Cardiac septum (tissue), 1 donor: ENCODE results near the gene PHF13. TPM values are rescaled to one million over a fixed set of nuclear protein-coding genes. Genes with fewer than 3 reads are reported as not detected.
"Not testable (repeated sequence)": the region's sequence is repeated elsewhere in the genome, so short reads cannot be mapped to it uniquely, and the experiment has no call there.

ENCODE experiments used
- DNase-seq: peaks from one replicate; pipeline ENCODE4 v3.0.0-alpha.2; 2020; ENCODE audit warnings: low spot score
- intact Hi-C: fragments of 100-400 bp; cut with DNase I; formaldehyde crosslinking; loops from one replicate; pipeline ENCODE4 v1.14.0; 2022
- total RNA-seq: library from RNA; stranded (reverse); fragmentation: NEBNext Ultra II Directional; extraction: Animal tissue kit (Norgen Biotek cat#: 25700); gene quantifications from one replicate; pipeline ENCODE4 v1.2.1, GENCODE V29; 2021
- donor health status: DM: no; HTN: no; CAD: no.

Gene PHF13
- total RNA-seq, 1 donor from 2014 or later = 9.3 TPM

DNA sequence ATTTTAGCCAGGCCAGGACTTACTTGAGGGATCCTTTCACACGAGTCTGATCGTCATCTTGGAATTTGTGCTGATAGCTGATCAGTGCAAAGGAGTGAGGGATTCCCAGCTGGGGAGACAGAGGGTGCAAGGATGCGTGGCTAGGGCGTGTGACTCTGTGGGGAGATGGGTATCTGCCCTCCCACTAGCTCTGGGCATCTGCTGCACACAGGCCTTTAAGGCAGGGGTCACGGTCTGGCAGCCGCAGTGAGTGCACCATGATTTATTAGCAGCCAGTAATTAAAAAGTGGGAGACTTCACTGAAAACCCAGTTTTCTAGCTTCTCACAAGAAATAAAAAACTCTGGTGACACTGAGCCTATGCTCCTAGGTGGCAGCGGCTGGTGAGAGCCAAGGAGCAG, 31.5 kb downstream of the PHF13 start:
- DNase-seq = no peak
- intact Hi-C loops = loop anchor here (5.0 kb wide), 1 partner anchor 158 kb away; no protein-coding TSS in a partner anchor

DNA sequence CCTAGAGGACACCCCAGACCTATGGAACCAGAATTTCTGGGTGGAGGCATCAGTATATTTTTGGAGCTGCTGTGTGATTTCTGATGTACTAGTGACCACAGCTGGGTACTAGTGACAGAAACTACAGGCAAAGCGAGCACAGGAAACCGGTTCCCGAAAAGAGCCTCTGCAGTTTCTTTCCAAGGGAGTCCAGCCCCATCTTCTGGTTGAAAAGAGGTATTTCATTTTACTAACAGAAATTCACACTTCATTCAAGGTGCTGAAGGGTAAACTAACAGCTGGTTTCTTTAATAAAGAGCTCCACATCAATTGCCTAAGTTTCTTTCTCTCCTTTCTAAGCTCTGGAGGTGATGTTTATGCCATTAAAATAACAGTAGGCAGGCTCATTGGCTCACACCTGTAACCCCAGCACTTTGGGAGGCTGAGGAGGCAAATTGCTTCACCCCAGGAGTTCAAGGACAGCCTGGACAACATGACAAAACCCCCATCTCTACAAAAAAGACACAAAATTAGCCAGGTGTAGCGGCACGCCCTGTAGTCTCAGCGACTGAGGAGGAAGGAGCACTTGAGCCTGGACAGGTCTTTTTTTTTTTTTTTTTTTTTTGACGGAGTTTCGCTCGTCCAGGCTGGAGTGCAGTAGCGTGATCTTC, 33.1 kb downstream of the PHF13 start:
- no peak for DNase-seq
- intact Hi-C loops = loop anchor here (5.0 kb wide), 1 partner anchor 159 kb away; no protein-coding TSS in a partner anchor

DNA sequence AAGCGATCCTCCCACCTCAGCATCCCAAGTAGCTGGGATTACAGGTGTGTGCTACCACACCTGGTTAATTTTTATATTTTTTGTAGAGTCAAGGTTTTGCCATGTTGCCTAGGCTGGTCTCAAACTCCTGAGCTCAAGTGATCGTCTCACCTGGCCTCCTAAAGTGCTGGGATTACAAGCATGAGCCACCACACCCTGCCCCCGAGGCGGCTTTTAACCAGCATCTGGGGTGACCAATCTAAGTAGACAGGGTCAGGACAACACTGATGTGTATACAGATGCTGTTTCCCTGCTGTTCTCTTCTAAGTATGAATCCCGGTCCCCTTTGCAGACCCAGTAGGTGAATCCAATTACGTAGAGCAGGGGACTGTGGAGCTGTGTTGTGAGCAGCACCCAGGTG, 35.0 kb downstream of the PHF13 start:
- intact Hi-C loops = loop anchor here (5.0 kb wide), 1 partner anchor 161 kb away; no protein-coding TSS in a partner anchor
- DNase-seq = no peak

DNA sequence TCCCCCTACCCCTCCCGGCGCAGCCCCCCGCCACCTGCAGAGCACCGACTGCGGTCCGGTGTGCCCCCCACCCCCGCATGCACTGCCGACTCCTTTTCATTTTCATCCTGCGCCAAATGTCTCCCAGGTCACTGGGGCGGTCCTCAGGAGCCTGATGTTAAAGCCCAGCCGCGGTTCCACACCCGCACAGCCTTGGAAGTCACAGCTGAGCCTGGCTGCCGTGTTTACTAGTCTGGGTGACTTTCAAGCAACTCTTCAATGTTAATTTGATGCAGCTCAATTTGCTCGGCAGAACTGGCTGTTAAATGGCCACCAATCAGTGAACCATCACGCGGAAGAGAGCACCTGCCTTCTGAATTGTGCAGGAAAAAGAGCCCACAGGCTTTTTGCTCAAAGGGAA, 38.4 kb downstream of the PHF13 start:
- intact Hi-C loops = no loop called here
- no peak for DNase-seq

DNA sequence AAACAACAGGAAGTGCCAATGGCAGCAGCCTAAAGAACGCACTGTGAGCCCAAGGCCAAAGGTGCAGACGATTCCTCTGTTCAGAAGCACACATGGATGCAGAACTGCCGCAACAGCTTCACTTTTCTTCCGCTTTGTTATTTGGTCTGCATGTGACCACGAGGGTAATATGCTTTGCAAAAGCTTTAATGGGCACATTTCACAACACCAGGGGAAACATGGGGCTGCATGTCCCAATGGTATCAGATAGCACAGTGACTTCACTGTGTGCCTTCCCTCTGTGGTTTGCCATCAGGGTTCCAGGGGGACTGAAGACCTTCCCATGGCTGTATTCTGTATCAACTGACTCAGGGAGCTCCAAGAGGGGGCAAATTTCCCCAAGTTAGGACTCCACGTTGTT, 39.5 kb downstream of the PHF13 start:
- no peak for DNase-seq
- intact Hi-C loops = no loop called here

DNA sequence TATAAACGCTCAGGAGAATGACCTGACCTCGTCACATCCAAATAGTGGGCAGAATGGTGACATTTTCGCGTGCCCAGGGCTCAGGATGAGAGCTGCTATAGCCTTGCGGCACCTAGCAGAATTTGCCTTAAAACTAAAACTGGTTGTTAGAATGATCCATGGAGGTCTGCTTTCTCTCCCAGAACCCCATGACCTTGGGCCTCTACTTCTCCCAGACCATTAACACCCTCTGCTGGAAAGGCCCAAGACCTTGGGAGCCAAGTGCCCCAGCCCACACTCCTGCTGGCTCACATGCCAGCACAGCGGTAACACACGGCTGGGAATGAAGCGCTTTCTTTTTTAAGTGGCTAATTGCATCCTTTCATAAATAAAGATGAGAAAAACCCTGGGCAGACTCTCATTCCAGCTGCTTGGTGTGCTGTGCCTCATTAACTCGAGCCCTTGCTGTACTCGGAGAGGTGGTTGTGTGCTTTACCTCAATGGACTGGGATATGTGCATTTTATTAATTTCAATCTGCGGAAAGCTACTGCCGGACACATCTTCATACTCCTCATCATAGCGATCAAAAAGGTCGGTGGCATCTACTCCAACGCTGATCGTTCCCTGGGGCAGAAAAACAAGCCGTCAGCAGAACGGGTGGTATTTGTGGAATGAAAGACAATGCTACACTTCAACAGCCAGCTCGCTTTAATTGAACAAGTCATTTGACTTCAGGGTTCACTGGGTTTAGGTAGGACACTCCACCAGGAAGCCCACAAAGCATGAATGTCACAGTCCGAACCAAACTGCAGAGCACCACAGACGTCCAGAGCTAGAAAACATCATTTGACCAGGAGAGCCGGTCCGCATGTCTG, 40.1 kb downstream of the PHF13 start:
- DNase-seq = no peak
- intact Hi-C loops = no loop called here

DNA sequence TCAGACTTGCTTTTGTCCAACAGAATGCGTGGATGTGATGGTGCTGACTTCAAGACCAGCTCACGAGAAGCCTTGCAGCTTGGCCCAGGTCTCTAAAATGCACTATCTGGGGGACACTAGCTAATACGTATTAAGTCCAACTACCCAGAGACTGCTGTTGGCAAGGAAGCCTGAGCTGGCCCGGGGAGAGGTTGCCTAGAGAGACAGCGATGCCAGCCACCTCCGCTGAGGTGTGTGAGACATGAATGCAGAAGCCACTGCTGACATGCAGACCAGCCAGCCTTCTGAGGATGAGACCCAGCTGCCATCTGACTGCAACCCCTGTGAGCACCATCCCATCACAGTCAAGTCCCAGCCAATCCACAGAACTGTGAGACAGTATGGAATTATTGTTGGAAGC, 43.6 kb downstream of the PHF13 start:
- no peak for DNase-seq
- intact Hi-C loops = no loop called here

DNA sequence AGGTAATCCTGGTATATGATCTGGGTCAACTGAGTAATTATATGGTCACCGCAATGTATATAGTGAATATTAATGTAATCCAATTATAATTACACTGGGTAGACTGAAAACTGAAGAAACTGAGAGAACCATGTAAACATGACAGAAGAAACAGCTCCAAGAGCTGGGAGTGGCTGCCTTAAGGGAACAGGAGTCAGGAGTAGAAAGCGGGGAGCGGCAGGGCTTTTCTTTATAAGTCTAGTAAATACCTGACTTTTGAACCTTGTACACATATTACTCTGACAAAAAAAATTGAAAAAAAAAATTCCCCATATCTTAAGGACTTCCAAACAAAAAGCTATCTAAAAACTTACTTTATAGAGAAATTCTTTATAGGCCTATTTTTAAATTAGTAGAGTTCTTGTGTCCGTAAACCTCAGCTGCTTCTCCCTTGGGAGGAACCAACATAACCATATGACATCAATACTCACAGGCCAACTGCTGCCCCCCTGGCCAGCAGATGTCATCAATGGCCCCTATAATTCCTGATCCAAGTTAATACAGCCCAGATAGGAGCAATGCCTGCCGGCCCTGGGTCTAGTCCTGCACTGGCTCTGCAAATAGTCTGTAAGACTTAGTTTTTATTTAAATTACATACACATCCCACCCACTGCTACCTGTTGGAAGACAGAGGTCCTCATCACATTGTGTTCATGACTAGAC, 45.0 kb downstream of the PHF13 start:
- intact Hi-C loops = no loop called here
- peak; percentile 44 for DNase-seq

DNA sequence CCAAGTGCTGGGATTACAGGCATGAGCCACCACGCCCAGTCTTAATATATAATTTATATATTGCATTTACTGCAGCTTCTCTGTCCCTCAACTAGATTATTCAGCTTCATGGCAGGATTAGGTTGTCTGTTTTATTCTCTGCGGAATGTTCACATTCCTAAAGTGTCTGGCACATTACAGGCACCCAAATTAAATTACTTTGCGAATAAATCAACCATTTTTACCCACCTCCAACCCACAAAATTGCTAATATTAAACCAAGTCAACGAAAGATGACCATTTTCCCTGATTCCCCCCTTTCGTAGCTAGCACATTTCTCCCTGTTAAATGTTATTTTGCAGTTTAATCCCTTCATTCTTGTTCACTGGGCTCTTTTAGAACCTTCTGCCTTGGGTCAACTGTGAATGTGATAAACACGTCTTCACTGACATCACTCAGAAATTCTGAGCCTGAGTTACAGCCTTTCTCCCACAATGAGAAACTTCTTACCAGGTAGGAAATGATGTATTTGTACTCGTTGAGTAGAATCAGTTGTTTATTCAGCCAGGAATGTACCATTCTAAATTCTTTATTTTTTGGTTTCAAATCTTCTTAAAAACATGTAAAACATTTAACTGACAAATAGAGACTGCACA, 47.0 kb downstream of the PHF13 start:
- DNase-seq = no peak
- intact Hi-C loops = no loop called here

DNA sequence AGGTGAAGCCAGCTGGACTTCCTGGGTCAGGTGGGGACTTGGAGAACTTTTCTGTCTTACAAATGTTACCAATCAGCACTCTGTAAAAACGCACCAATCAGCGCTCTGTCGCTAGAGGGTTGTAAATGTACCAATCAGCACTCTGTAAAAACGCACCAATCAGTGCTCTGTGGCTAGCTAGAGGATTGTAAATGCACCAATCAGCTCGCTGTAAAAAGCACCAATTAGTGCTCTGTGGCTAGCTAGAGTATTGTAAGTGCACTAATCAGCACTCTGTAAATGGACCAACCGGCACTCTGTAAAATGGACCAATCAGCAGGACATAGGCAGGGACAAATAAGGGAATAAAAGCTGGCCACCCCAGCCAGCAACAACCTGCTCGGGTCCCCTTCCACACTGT, 48.9 kb downstream of the PHF13 start:
- DNase-seq, intact Hi-C loops: not testable (repeated sequence)

DNA sequence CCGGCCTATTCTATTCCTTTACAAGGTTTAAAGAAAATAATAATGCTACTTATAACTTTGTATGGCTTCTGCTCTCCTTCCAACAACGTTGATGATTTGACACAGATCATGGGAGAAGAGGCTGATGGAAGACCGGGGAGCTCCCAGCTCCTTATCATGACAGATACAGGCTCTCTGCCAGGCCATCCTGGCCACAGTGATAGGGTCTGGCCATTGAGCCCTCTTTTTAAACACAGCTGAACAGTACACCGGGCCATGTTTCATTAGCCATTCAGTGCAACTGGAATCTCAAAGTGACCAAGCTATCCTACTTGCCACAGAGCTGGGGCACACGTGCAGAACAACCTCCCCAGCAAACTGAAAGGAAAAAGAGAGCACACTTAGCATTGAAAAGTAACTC, 53.2 kb downstream of the PHF13 start:
- DNase-seq = no peak
- intact Hi-C loops = no loop called here

DNA sequence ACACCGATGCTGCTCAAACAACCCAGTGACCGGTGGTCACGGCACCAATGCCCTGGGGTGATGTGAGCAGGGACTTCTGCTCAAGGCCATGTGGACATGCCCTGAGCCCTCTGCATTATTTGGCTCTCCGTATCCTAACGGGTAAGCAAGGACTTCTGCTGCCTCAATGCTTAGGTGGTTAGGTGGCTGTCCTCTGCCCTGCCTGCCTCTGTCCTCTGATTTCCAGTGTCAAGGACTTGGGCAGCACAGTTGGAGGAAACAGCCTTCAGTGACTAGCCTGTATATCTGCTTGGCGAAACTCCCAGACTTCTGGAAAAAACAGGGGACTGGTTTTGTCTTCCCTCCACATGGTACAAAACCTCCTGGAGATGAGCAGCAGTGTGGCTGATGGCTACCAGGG, 53.6 kb downstream of the PHF13 start:
- intact Hi-C loops = no loop called here
- DNase-seq = peak; percentile 75

DNA sequence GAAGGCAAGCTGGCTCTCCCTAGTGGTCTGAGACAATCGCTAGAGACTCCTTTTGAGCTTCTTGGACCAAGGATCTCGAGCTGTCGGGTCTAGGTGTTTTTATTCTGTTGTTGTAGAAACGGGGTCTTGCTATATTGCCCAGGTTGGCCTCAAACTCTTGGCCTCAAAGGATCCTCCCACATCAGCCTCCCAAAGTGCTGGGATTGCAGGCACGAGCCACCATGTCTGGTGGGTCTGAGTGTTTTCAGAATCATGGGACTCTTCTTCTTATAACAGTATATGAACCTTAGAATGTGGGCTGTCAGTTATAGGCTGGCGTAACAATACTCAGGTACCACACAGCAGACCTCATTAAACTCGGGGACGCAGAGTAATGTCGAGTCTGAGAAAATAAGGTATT, 55.0 kb downstream of the PHF13 start:
- intact Hi-C loops = no loop called here

DNA sequence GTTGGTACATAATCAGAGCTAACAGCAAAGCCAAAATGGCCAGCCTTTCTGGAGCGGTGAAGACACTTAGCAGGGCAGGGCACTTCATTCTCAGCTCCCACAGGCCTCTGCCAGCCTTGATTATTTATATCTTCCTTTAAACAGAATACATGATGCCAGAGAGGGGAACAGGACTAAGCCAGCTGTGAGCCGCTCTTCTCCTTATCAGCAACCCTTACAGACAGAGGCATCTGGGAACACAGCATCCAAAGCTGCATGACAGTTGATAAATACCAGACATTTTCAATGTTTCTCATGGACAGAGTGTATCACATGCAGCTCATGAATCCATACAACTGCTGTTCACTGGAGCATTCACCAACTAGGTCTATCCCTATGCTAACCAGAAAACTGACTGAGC, 59.0 kb downstream of the PHF13 start:
- intact Hi-C loops = no loop called here

More for the DNA sequence above, 55.0 kb downstream of the PHF13 start:
- no peak for DNase-seq

More for the DNA sequence above, 59.0 kb downstream of the PHF13 start:
- DNase-seq = no peak

Other genes starting within 250 kb of the PHF13 start
- 13.8 TPM for gene ACOT7, start 220.0 kb upstream of the PHF13 start, total RNA-seq
- gene HES2, start 193.8 kb upstream of the PHF13 start, total RNA-seq = not detected
- gene ESPN, start 189.0 kb upstream of the PHF13 start, total RNA-seq = 0.32 TPM
- 8.5 TPM for gene TNFRSF25, start 147.6 kb upstream of the PHF13 start, total RNA-seq
- 14.9 TPM for gene PLEKHG5, start 122.1 kb upstream of the PHF13 start, total RNA-seq
- gene NOL9, start 59.2 kb upstream of the PHF13 start, total RNA-seq = 16.5 TPM
- gene TAS1R1, start 58.4 kb upstream of the PHF13 start, total RNA-seq = not detected
- gene ZBTB48, start 33.7 kb upstream of the PHF13 start, total RNA-seq = 10.7 TPM
- 33.1 TPM for gene KLHL21, start 10.9 kb upstream of the PHF13 start, total RNA-seq
- gene THAP3, start 11.1 kb downstream of the PHF13 start, total RNA-seq = 8.8 TPM
- gene DNAJC11, start 88.1 kb downstream of the PHF13 start, total RNA-seq = 49.4 TPM
- gene CAMTA1, start 171.7 kb downstream of the PHF13 start, total RNA-seq = 114 TPM